Lower lobe of right lung (tissue), 2 donors: ENCODE results near the gene HPSE2. TPM values are rescaled to one million over a fixed set of nuclear protein-coding genes. Genes with fewer than 3 reads are reported as not detected.

Experiments used
- ATAC-seq, 2 donors: fragments of 200-7000 bp; cut with Tn5 transposase; one replicate each; pipeline ENCODE4 v1.9.1; 2020 to 2022; ENCODE audit warnings: mild to moderate bottlenecking in 2 of 2, moderate library complexity in 2 of 2
- DNase-seq: peaks from one replicate; pipeline ENCODE4 v3.0.0-alpha.2; 2020
- H3K27ac ChIP-seq: fragments of 200-600 bp; one replicate; pipeline ENCODE4 v1.8.0; 2022
- H3K27me3 ChIP-seq: fragments of 200-600 bp; one replicate; pipeline ENCODE4 v1.8.0; 2022; ENCODE audit warnings: low read depth
- H3K36me3 ChIP-seq: fragments of 200-600 bp; one replicate; pipeline ENCODE4 v1.8.0; 2022; ENCODE audit warnings: mild to moderate bottlenecking
- H3K4me1 ChIP-seq: fragments of 200-600 bp; one replicate; pipeline ENCODE4 v1.8.0; 2022
- H3K4me3 ChIP-seq: fragments of 200-600 bp; one replicate; pipeline ENCODE4 v1.8.0; 2022; ENCODE audit warnings: mild to moderate bottlenecking
- H3K9me3 ChIP-seq: fragments of 200-600 bp; one replicate; pipeline ENCODE4 v1.8.0; 2022
- CTCF ChIP-seq: fragments of 200-600 bp; IDR thresholded peaks from one replicate; pipeline ENCODE4 v1.8.0; 2022; ENCODE audit warnings: antibody characterized with exemption, mild to moderate bottlenecking
- intact Hi-C: fragments of 100-400 bp; cut with DNase I; formaldehyde crosslinking; loops from one replicate; pipeline ENCODE4 v1.11.0; 2022
- total RNA-seq: library from RNA; stranded (reverse); fragmentation: NEBNext Ultra II Directional; extraction: Animal tissue kit (Norgen Biotek cat#: 25700); gene quantifications from one replicate; pipeline ENCODE4 v1.2.1, GENCODE V29; 2021
- donor health status: DM: no; HTN: yes; CAD: no; lungs with severe emphysema.

Gene HPSE2
- total RNA-seq, 1 donor from 2014 or later, result 0.77 TPM

DNA sequence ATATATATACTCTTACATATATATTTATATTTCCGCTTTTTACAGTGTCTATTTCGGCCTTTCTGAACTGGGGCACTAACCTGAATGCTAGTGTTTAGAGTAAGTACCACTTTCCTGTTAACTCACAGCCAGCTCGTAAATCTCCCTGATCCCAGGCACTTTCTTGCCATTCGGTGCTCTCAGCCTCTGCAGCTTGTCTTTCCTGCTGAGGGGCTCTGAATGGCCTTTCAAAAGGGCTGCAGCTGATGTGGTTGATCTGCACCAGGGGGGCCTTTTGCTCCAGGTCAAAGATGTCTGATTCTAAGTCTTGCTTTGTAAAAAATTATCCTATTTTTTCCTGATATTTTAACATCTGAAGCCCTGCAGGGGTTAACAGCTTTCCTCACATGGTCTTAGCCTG is 763.5 kb downstream of the HPSE2 start:
- ATAC-seq, result no peak
- no peak overlapping the region for H3K27ac ChIP-seq
- no peak for TF ChIP-seq CTCF
- no peak overlapping the region for H3K4me3 ChIP-seq
- peaks cover 5% of the 10 kb centered on the region for H3K4me1 ChIP-seq
- no peaks in the 10 kb centered on the region for H3K27me3 ChIP-seq
- intact Hi-C loops, result no loop called here
- no peak for DNase-seq
- H3K9me3 ChIP-seq, result no peaks in the 10 kb centered on the region
- no peaks in the 10 kb centered on the region for H3K36me3 ChIP-seq

- no peaks in the 10 kb centered on the region for H3K9me3 ChIP-seq
These were observed 764.8 kb downstream of the HPSE2 start for GRCh38 chr10:98470850-98471249.

DNA sequence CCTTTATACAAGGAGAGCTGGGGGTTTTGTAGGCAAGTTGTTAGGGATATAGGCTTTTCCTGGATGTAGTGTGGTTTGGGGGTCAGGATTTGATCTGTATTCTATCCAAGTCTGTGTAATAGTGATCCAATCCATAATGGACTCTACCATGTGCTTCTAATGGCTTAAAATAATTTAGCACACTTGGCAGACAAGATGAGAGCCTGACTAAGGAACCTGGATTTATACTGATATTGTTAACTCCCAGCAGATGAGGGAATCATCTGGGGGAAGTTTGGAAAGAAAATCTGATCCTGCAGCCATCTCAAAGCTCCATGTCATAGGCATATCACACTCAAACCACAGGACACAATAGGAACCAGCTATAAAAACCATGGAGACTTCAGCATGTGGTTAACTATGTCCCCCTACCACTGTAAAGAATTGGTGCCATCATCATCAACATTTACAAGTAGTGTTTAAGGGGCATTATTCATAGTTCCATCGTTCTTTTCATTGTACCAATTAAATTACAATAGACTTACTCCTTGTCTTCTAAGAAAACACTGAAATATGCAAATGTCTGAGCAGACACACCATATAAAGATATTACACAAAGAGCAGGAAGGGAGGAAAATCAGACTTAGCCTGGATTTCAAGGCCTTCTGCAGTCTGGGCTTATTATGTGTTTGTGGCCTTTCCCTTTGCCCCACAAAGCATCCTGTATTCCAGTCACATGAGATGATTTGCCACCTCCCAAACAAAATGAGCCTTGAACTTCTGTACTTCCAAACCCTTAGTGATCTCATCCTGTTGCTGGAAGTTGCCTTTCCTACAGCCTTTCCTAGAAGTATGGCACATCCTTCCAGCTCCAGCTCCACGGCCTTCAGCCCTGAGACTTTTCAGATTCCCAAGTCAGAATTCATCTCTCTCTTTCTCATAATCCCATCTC is 766.4 kb downstream of the HPSE2 start:
- DNase-seq (no peak), ATAC-seq (no peak)
- Histone ChIP-seq H3K9me3 (no peaks in the 10 kb centered on the region), H3K27me3 (no peaks in the 10 kb centered on the region), H3K4me3 (no peak overlapping the region), H3K27ac (no peak overlapping the region), H3K36me3 (no peaks in the 10 kb centered on the region), H3K4me1 (peaks cover 5% of the 10 kb centered on the region)
- intact Hi-C loops, result loop anchor here (10.0 kb wide), 1 partner anchor 776 kb away; no protein-coding TSS in a partner anchor
- TF ChIP-seq CTCF, result no peak

More at GRCh38 chr10:98470850-98471249, 764.8 kb downstream of the HPSE2 start:
- Histone ChIP-seq H3K4me3 (no peak overlapping the region), H3K27me3 (no peaks in the 10 kb centered on the region), H3K36me3 (no peaks in the 10 kb centered on the region), H3K4me1 (peaks cover 5% of the 10 kb centered on the region), H3K27ac (no peak overlapping the region)
- intact Hi-C loops, result no loop called here
- ATAC-seq (no peak), DNase-seq (no peak)
- TF ChIP-seq CTCF, result no peak

DNA sequence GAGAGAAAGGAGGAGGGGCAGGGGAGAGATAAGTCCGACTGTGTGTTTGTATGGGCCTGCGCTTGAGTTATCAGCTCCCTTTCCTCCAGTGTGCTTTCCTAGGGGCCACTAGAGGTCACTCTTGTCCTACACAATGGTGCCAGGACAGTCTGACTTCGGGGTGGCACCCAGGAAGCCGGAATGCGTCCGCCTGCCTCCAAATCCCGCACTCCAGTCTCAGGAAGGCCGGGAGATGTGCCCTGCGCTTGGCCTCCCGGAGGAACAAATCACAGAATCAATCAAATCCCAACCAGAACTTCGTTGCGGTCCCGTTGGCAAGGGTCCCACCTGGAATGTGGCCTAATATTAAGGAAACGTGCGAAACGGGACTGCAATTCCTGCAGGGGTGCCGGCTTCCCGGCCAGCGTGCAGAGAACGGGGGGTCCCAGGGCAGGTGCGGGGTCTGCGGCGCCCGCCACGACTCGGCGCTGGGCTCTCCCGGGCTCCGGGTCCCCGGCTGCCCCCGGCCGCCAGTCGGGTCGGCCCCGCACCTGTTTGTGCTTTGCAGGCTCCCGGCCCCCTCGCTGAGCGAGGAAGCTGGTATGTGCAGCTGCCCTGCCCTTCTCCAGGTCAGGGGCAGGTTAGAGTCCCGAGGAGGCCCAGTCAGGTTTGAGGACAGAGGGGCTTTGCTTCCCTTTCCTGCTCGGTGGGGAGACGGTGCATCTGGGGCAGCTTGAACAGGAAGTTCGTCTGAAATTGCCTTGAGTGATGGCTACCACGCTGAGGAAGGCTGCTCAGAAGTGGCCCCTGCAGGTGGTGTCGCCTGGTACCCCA is 767.9 kb downstream of the HPSE2 start:
- ATAC-seq (peak; percentile 97 to 98), DNase-seq (peak; percentile 77)
- peak overlapping the region; percentile 60 for H3K4me3 ChIP-seq
- intact Hi-C loops, result loop anchor here (10.0 kb wide), 1 partner anchor 777 kb away; no protein-coding TSS in a partner anchor
- no peaks in the 10 kb centered on the region for H3K9me3 ChIP-seq
- H3K4me1 ChIP-seq, result peaks cover 5% of the 10 kb centered on the region
- no peaks in the 10 kb centered on the region for H3K36me3 ChIP-seq
- TF ChIP-seq CTCF, result peak; percentile 87
- H3K27ac ChIP-seq, result no peak overlapping the region
- H3K27me3 ChIP-seq, result no peaks in the 10 kb centered on the region

- ATAC-seq (no peak), DNase-seq (no peak)
- H3K36me3 ChIP-seq, result no peaks in the 10 kb centered on the region
- H3K27me3 ChIP-seq, result no peaks in the 10 kb centered on the region
- H3K27ac ChIP-seq, result no peak overlapping the region
- TF ChIP-seq CTCF, result no peak
- intact Hi-C loops, result loop anchor here (10.0 kb wide), 1 partner anchor 778 kb away; no protein-coding TSS in a partner anchor
- H3K4me1 ChIP-seq, result peaks cover 5% of the 10 kb centered on the region
- H3K9me3 ChIP-seq, result no peaks in the 10 kb centered on the region
- H3K4me3 ChIP-seq, result peak overlapping the region; percentile 60
These were observed 768.7 kb downstream of the HPSE2 start for GRCh38 chr10:98466861-98467505.
